ENCODE results near the gene RRAGD. TPM values are rescaled to one million over a fixed set of nuclear protein-coding genes. Genes with fewer than 3 reads are reported as not detected.

RRAGD gene
- total and polyA plus RNA-seq, 7 donors: 2.8 to 19.8 (median 12.0) TPM

DNA sequence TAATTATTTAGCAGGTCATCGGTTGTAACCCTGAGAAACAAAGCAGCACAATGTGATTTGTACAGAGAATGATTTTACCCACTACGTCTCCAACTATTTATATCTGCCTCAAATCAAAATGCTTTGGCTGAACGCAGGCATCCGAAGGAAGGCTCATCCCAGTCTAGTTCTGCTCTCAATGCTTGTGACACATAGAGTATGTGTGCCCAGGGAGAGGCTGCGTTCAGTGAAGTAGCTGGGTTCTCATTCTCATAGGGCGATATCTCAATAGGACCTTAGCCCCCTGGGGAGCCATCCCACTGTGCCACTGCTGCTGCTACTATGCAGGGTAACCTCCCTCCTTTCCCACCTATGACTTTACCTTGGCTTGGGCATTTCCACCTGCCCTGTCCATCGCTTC is 97.4 kb downstream of the RRAGD start:
- 91 to 98% methylated on average over 7 of the region's 7 CpGs for WGBS, 2 donors
- TF ChIP-seq CTCF (IDR thresholded peaks at IDR 0.05) (no peak), POLR2AphosphoS5 (IDR thresholded peaks at IDR 0.05) (no peak), EP300 (IDR thresholded peaks at IDR 0.05) (no peak), POLR2A (IDR thresholded peaks at IDR 0.05) (no peak)
- intact Hi-C loops (cut with DNase I): loop anchor here (5.0 kb wide), 1 partner anchor 53 kb away; no protein-coding TSS in a partner anchor

More for the DNA sequence above, 97.4 kb downstream of the RRAGD start:
- no peaks in the 10 kb centered on the region for H3K27me3 ChIP-seq
- H3K36me3 ChIP-seq: no peaks in the 10 kb centered on the region
- H3K4me3 ChIP-seq: no peak overlapping the region
- peaks cover 0 to 25% (median 23%) of the 10 kb centered on the region in 4 donors for H3K4me1 ChIP-seq
- DNase-seq: no peak
- H3K27ac ChIP-seq: no peak overlapping the region
- H3K9me3 ChIP-seq: no peaks in the 10 kb centered on the region

Other genes starting within 250 kb of the RRAGD start
- gene GABRR1, start 194.9 kb downstream of the RRAGD start, total RNA-seq: not detected
- under 1 TPM in 1 of 3 donors, not detected in 2; 0.04 TPM for gene GABRR1, start 194.9 kb downstream of the RRAGD start, polyA plus RNA-seq
- 1 to 10 TPM in 2 of 4 donors, under 1 TPM in 2; 0.36 to 2.8 (median 1.2) TPM for gene GABRR2, start 97.0 kb downstream of the RRAGD start, total RNA-seq
- gene GABRR2, start 97.0 kb downstream of the RRAGD start, polyA plus RNA-seq: under 1 TPM in 1 of 3 donors, not detected in 2; 0.52 TPM
- gene UBE2J1, start 59.6 kb downstream of the RRAGD start, total RNA-seq: 10 to 100 TPM; 29.5 to 36.7 (median 33.8) TPM
- 10 to 100 TPM; 31.6 to 50.4 (median 40.8) TPM for gene UBE2J1, start 59.6 kb downstream of the RRAGD start, polyA plus RNA-seq
- 10 to 100 TPM in 3 of 4 donors, 1 to 10 TPM in 1; 8.0 to 21.6 (median 17.3) TPM for gene ANKRD6, start 20.9 kb upstream of the RRAGD start, total RNA-seq
- 1 to 10 TPM; 1.7 to 4.8 (median 2.3) TPM for gene ANKRD6, start 20.9 kb upstream of the RRAGD start, polyA plus RNA-seq
- 10 to 100 TPM; 15.0 to 33.3 (median 21.3) TPM for gene LYRM2, start 226.5 kb upstream of the RRAGD start, total RNA-seq
- gene LYRM2, start 226.5 kb upstream of the RRAGD start, polyA plus RNA-seq: 10 to 100 TPM; 25.5 to 39.6 (median 28.7) TPM

Measured in sigmoid colon (tissue), 7 donors.